Tibial nerve (tissue), 4 donors: ENCODE results near the gene C3orf18. TPM values are rescaled to one million over a fixed set of nuclear protein-coding genes. Genes with fewer than 3 reads are reported as not detected.

Experiments
- DNase-seq, 2 donors: peaks; one replicate each; pipeline ENCODE4 v3.0.0-alpha.2; 2019; ENCODE audit warnings: low spot score in 2 of 2
- H3K27ac ChIP-seq, 4 donors: fragments of 200-600 bp; sonication (generic) in 3 of 4; one replicate each; pipeline ENCODE4 v1.5.1; 2017 to 2019; ENCODE audit warnings: mild to moderate bottlenecking in 1 of 4
- H3K27me3 ChIP-seq, 2 donors: fragments of 200-600 bp; sonication (generic) in 1 of 2; one replicate each; pipeline versions ENCODE4 v1.5.1 to v1.6.0; 2017 to 2019
- H3K36me3 ChIP-seq, 3 donors: fragments of 200-600 bp; sonication (generic); one replicate each; pipeline ENCODE4 v1.5.1; 2018 to 2019
- H3K4me1 ChIP-seq, 4 donors: fragments of 200-600 bp; sonication (generic) in 3 of 4; one replicate each; pipeline ENCODE4 v1.5.1; 2017 to 2019
- H3K4me3 ChIP-seq, 4 donors: fragments of 200-600 bp; sonication (generic) in 3 of 4; one replicate each; pipeline ENCODE4 v1.5.1; 2017 to 2019; ENCODE audit warnings: mild to moderate bottlenecking in 1 of 4, moderate library complexity in 1 of 4
- H3K9me3 ChIP-seq, 4 donors: fragments of 200-600 bp; sonication (generic) in 3 of 4; one replicate each; pipeline ENCODE4 v1.5.1; 2017 to 2019
- EP300 ChIP-seq, 2 donors: sonication (generic); formaldehyde crosslinking; IDR thresholded peaks; one replicate each; pipeline ENCODE4 v1.6.1; 2017; ENCODE audit warnings: antibody characterized with exemption in 2 of 2, mild to moderate bottlenecking in 1 of 2
- POLR2A ChIP-seq, 2 donors: fragments of 450-650 bp; IDR thresholded peaks; one replicate each; pipeline ENCODE4 v1.6.1; 2017; ENCODE audit warnings: antibody characterized with exemption in 2 of 2, mild to moderate bottlenecking in 2 of 2, moderate library complexity in 2 of 2
- WGBS, 2 donors: methylation state at CpG; one replicate each; pipeline ENCODE4 v1.1.5; 2018; 5-methylcytosine and 5-hydroxymethylcytosine counted together
- total RNA-seq, 4 donors: library from RNA; depleted of rRNA; stranded (reverse); fragments of >200 nt; gene quantifications; one replicate each; pipeline ENCODE4 v1.1.0, GENCODE V29; 2016
- TF ChIP-seq, protein P1 (sequence below), 5 experiments: fragments of 200-600 bp in 3 of 5; fragments of 450-650 bp in 2 of 5; sonication (generic) in 3 of 5; IDR thresholded peaks; one replicate each; pipeline ENCODE4 v1.5.1; 2016 to 2019; ENCODE audit warnings: antibody characterized with exemption in 5 of 5, mild to moderate bottlenecking in 3 of 5, moderate library complexity in 2 of 5

C3orf18 gene
- total RNA-seq, 4 donors from 2014 or later: 12.2 to 21.1 (median 19.1) TPM

DNA sequence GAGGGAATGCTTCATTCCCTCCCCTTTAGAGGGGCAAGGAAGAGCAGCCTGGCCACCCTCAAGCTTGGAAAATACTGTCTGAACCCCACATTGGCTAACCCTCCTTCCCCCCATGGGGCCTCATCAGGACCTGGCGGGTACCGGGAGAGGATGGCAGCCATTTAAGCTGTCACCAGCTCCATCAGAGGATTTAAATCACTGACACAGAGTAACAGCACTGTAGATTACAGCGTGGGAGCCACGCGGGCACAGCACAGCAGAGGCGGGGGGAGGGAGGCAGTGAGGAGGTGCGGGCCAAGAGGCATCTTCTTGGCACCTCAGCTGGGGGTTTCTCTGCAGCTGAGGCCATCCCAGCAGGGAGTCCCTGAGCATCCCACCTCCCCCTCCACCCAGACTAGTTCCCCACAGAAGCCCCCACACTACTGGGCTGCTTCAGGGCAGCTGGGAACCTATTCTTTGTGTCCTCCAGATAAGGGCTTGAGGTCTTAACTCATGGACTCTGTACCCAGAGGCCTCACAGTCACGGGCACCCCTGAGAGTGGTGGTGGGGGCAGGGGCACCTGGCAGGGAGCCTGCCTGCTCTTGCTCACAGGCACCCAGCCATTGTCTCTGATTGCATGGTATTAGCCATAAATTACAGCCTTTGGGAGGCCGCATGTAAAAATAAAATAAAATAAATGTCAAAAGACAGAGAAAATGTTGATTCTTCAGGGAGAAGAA is 42.2 kb downstream of the C3orf18 start:
- H3K4me3 ChIP-seq: no peak overlapping the region
- no peaks in the 10 kb centered on the region for H3K4me1 ChIP-seq
- no peak overlapping the region for H3K27ac ChIP-seq
- TF ChIP-seq POLR2A (IDR thresholded peaks at IDR 0.05): no peak
- H3K27me3 ChIP-seq: no peaks in the 10 kb centered on the region
- no peaks in the 10 kb centered on the region for H3K36me3 ChIP-seq
- H3K9me3 ChIP-seq: no peaks in the 10 kb centered on the region
- 74 to 75% methylated on average over 7 to 9 of the region's 9 CpGs for WGBS, 2 donors
- no peak for DNase-seq

DNA sequence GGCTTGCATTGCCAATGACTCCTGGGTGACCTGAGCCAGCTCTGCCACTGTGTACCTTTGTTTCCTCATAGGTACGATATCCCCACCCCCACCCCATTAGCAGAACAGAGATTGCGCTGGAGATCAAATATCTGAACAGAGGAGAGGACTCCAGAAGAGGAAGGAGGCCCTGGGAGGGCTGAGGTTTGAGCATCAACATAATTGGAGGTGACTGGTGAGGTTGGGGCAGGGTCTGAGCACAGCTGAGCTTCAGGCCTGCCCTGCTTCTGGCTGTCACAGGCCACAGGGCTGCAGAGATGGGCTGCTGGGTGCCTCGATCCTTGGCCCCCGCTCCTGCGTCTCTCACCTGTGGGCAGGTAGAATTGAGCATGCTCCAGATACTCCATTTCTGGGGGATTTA is 42.8 kb downstream of the C3orf18 start:
- WGBS, 2 donors: 79 to 87% methylated on average over 5 of the region's 5 CpGs

DNA sequence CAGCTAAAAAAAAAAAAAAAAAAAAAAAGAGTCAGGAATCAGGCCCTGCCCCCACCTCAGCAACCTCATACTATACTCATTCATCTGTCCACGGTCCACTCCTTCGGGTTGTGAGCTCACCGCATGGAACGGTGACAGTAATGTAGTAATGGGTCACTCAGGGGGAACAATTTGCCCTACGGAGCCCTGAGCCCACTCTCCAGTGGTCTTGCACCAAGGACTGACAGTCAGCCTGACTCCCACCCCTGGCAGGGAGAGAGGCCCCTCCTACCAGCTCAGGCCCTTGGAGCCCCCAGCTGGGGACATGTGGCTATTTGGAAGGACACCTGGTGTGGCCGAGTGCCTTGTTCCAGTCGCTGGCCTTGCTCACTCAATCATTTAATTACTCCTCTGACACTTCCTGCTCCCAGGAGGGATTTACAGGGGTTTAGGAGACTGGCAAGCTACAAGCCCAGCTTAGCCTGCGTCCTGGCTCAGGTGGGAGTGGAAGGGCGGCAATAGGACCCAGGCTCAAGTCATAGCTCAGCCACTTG is 44.2 kb downstream of the C3orf18 start:
- Histone ChIP-seq H3K27me3 (no peaks in the 10 kb centered on the region), H3K4me3 (no peak overlapping the region), H3K36me3 (no peaks in the 10 kb centered on the region), H3K9me3 (no peaks in the 10 kb centered on the region), H3K4me1 (no peaks in the 10 kb centered on the region), H3K27ac (no peak overlapping the region)
- WGBS, 2 donors: 52 to 59% methylated on average over 9 of the region's 9 CpGs
- no peak for DNase-seq
- TF ChIP-seq POLR2A (IDR thresholded peaks at IDR 0.05) (no peak), EP300 (IDR thresholded peaks at IDR 0.05) (no peak)
- TF ChIP-seq, protein P1, sequence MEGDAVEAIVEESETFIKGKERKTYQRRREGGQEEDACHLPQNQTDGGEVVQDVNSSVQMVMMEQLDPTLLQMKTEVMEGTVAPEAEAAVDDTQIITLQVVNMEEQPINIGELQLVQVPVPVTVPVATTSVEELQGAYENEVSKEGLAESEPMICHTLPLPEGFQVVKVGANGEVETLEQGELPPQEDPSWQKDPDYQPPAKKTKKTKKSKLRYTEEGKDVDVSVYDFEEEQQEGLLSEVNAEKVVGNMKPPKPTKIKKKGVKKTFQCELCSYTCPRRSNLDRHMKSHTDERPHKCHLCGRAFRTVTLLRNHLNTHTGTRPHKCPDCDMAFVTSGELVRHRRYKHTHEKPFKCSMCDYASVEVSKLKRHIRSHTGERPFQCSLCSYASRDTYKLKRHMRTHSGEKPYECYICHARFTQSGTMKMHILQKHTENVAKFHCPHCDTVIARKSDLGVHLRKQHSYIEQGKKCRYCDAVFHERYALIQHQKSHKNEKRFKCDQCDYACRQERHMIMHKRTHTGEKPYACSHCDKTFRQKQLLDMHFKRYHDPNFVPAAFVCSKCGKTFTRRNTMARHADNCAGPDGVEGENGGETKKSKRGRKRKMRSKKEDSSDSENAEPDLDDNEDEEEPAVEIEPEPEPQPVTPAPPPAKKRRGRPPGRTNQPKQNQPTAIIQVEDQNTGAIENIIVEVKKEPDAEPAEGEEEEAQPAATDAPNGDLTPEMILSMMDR (IDR thresholded peaks at IDR 0.05): no peak

More for the DNA sequence above, 42.8 kb downstream of the C3orf18 start:
- no peaks in the 10 kb centered on the region for H3K27me3 ChIP-seq
- H3K9me3 ChIP-seq: no peaks in the 10 kb centered on the region
- no peak for DNase-seq
- H3K36me3 ChIP-seq: no peaks in the 10 kb centered on the region
- H3K27ac ChIP-seq: no peak overlapping the region
- no peaks in the 10 kb centered on the region for H3K4me1 ChIP-seq
- TF ChIP-seq EP300 (IDR thresholded peaks at IDR 0.05): no peak
- TF ChIP-seq, protein P1 (IDR thresholded peaks at IDR 0.05): no peak
- no peak for TF ChIP-seq POLR2A (IDR thresholded peaks at IDR 0.05)
- H3K4me3 ChIP-seq: no peak overlapping the region

DNA sequence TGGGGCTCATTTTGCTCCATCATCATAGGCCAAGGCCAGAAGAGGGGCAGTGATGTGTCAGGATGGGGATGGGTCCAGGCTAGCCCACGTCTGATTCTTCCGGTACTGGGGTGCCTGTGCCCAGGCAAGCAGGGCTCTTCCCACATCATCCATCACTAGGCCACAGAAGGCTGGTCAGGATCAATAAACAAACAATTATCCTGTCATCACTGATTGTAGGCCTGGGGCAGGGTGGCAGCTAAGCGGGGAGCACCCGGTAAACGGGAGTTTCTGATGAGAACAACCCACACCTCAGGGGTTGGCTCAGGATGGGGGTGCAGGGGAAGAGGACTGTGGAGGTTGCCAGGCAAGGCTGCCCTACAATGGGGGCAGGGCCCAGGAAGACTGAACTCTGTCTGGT is 46.0 kb downstream of the C3orf18 start:
- no peaks in the 10 kb centered on the region for H3K27me3 ChIP-seq
- H3K4me3 ChIP-seq: no peak overlapping the region
- H3K4me1 ChIP-seq: peaks cover 0 to under 1% (median under 1%) of the 10 kb centered on the region in 4 donors
- no peaks in the 10 kb centered on the region for H3K36me3 ChIP-seq
- H3K9me3 ChIP-seq: no peaks in the 10 kb centered on the region
- WGBS, 2 donors: 72 to 74% methylated on average over 5 of the region's 5 CpGs
- H3K27ac ChIP-seq: no peak overlapping the region
- DNase-seq: no peak
- TF ChIP-seq EP300 (IDR thresholded peaks at IDR 0.05) (no peak), POLR2A (IDR thresholded peaks at IDR 0.05) (no peak)
- TF ChIP-seq, protein P1 (IDR thresholded peaks at IDR 0.05): no peak

DNA sequence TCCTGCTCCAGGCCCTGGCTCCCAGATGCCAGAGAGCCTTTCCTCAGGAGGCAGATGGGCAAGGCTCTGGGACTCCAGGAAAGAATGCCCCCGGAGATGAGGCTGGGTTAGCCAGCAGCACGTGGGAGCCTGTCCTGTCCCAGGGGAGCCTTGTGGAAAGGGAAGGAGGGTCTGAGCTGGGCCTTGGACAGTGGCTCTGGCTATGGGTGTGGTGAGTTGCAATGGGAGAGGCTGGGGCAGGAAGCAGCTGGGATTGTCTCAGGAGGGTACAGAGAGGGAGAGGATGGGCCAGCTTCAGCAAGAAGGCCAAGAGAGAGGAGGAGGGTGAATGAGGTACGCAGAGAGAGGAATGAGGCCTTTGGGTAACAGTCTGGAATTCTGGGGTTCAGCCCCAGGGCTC is 46.7 kb downstream of the C3orf18 start:
- peaks cover 0 to 7% (median 5%) of the 10 kb centered on the region in 4 donors for H3K4me1 ChIP-seq
- no peak for DNase-seq
- TF ChIP-seq EP300 (IDR thresholded peaks at IDR 0.05) (no peak), POLR2A (IDR thresholded peaks at IDR 0.05) (no peak)
- TF ChIP-seq, protein P1 (IDR thresholded peaks at IDR 0.05): no peak
- 55 to 59% methylated on average over 3 of the region's 3 CpGs for WGBS, 2 donors
- H3K27me3 ChIP-seq: no peaks in the 10 kb centered on the region
- no peak overlapping the region for H3K4me3 ChIP-seq
- H3K9me3 ChIP-seq: no peaks in the 10 kb centered on the region
- no peaks in the 10 kb centered on the region for H3K36me3 ChIP-seq
- no peak overlapping the region for H3K27ac ChIP-seq
